A549 (cell line): ENCODE results near the gene ARMS2. TPM values are rescaled to one million over a fixed set of nuclear protein-coding genes. Genes with fewer than 3 reads are reported as not detected.
A peak's percentile ranks its signal among the peaks of the same experiment; 100 is the strongest.

ENCODE experiments used
- ATAC-seq, 2 experiments: fragments of 200-7000 bp in 1 of 2; fragments of >200 bp in 1 of 2; cut with Nextera tagmentation in 1 of 2; cut with Tn5 transposase in 1 of 2; 3 replicates each; pipeline versions ENCODE4 v1.8.0 to v1.9.1; 2018 to 2020; ENCODE audit warnings: mild to moderate bottlenecking in 1 of 2, moderate library complexity in 1 of 2
- CTCF ChIA-PET: fragments of 300-600 bp; sonication (Branson Sonifier 250); formaldehyde crosslinking; extraction: SDS; loops from one replicate; lab custom pipeline; 2021; ENCODE audit warnings: antibody characterized with exemption, inconsistent platforms; lab: Yijun Ruan, JAX
- POLR2A ChIA-PET: fragments of 350-600 bp; formaldehyde crosslinking; extraction: SDS; loops from one replicate; lab custom pipeline; 2021; ENCODE audit warnings: antibody characterized with exemption, inconsistent platforms; lab: Yijun Ruan, JAX
- DNase-seq, 2 experiments: peaks; one replicate each; pipeline versions ENCODE4 v3.0.0 to v3.0.0-alpha.2; 2011 to 2016; ENCODE audit warnings: low read depth in 1 of 2, low spot score in 1 of 2
- FAIRE-seq: peaks from 2 replicates; lab custom pipeline; 2011; peaks lifted over from hg19 to GRCh38; lab: Jason Lieb, UNC
- H3K27ac ChIP-seq, 2 experiments: fragments of >200 bp; sonication (Bioruptor Twin); formaldehyde crosslinking; 3 replicates each; pipeline ENCODE4 v1.5.1; 2016 to 2017
- H3K4me1 ChIP-seq: fragments of >200 bp; sonication (Bioruptor Twin); formaldehyde crosslinking; 3 replicates; pipeline ENCODE4 v1.6.1; 2016
- H3K4me2 ChIP-seq: fragments of >200 bp; sonication (Bioruptor Twin); formaldehyde crosslinking; 3 replicates; pipeline ENCODE4 v1.6.1; 2016
- H3K4me3 ChIP-seq: fragments of >200 bp; sonication (Bioruptor Twin); formaldehyde crosslinking; 3 replicates; pipeline ENCODE4 v1.5.1; 2016
- H3K9me3 ChIP-seq: fragments of >200 bp; sonication (Bioruptor Twin); formaldehyde crosslinking; 3 replicates; pipeline ENCODE4 v1.6.1; 2016
- CBX2 ChIP-seq: fragments of 200-600 bp; sonication (generic); IDR thresholded peaks from 2 replicates; pipeline ENCODE4 v1.6.1; 2016; ENCODE audit warnings: low read depth, mild to moderate bottlenecking, borderline replicate concordance
- CEBPB ChIP-seq, 2 experiments: fragments of >200 bp in 1 of 2; sonication (Bioruptor Twin) in 1 of 2; formaldehyde crosslinking in 1 of 2; IDR thresholded peaks; 2 replicates each; pipeline ENCODE4 v1.6.1; 2012 to 2016
- CHD2 ChIP-seq: fragments of 150-350 bp; IDR thresholded peaks from 2 replicates; pipeline ENCODE4 v1.6.1; 2014; ENCODE audit warnings: low read length; ENCODE audit not compliant: partially characterized antibody
- CHD4 ChIP-seq: fragments of 200-600 bp; sonication (generic); IDR thresholded peaks from 2 replicates; pipeline ENCODE4 v1.6.1; 2016; ENCODE audit warnings: antibody characterized with exemption, mild to moderate bottlenecking, borderline replicate concordance
- ESRRA ChIP-seq: fragments of 150-350 bp; IDR thresholded peaks from 2 replicates; pipeline ENCODE4 v1.6.1; 2014; ENCODE audit warnings: mild to moderate bottlenecking, low read length, borderline replicate concordance
- HOXB5 ChIP-seq: fragments of 250-450 bp; sonication (Bioruptor Pico); IDR thresholded peaks from 2 replicates; pipeline ENCODE4 v1.5.0; 2020; ENCODE audit warnings: mild to moderate bottlenecking, moderate library complexity
- JUN ChIP-seq, 2 experiments: fragments of >200 bp; sonication (Bioruptor Twin); formaldehyde crosslinking; IDR thresholded peaks; 2 replicates in 1 of 2; 3 replicates in 1 of 2; pipeline ENCODE4 v1.6.1; 2016 to 2017
- MAZ ChIP-seq: fragments of 150-350 bp; IDR thresholded peaks from 2 replicates; pipeline ENCODE4 v1.6.1; 2014; ENCODE audit warnings: antibody characterized with exemption, low read depth, low read length, borderline replicate concordance
- MYC ChIP-seq: IDR thresholded peaks from 2 replicates; pipeline ENCODE4 v1.6.1; 2012; ENCODE audit warnings: mild to moderate bottlenecking, inconsistent platforms, low read length, improper control_type of control experiment, borderline replicate concordance
- NR3C1 ChIP-seq: fragments of >200 bp; sonication (Bioruptor Twin); formaldehyde crosslinking; IDR thresholded peaks from 3 replicates; pipeline ENCODE4 v1.6.1; 2017
- PHF8 ChIP-seq: fragments of 200-600 bp; sonication (generic); IDR thresholded peaks from 2 replicates; pipeline ENCODE4 v1.6.1; 2016; ENCODE audit warnings: low read depth, mild to moderate bottlenecking, antibody characterized with exemption, moderate library complexity, borderline replicate concordance
- POLR2A ChIP-seq: IDR thresholded peaks from 2 replicates; pipeline ENCODE4 v1.6.1; 2012; ENCODE audit warnings: mild to moderate bottlenecking, low read length
- POLR2AphosphoS2 ChIP-seq: conservative IDR thresholded peaks from 2 replicates; pipeline ENCODE4 v1.6.1; 2012; ENCODE audit warnings: low read length, improper control_type of control experiment, inconsistent platforms
- RAD21 ChIP-seq, 2 experiments: fragments of >200 bp in 1 of 2; sonication (Bioruptor Twin) in 1 of 2; formaldehyde crosslinking in 1 of 2; IDR thresholded peaks in 1 of 2; conservative IDR thresholded peaks in 1 of 2; 2 replicates in 1 of 2; 3 replicates in 1 of 2; pipeline ENCODE4 v1.6.1; 2012 to 2018; ENCODE audit warnings: inconsistent platforms in 1 of 2
- RFX5 ChIP-seq: fragments of 450-650 bp; IDR thresholded peaks from 2 replicates; pipeline ENCODE4 v1.7.1; 2014; ENCODE audit warnings: antibody characterized with exemption, mild to moderate bottlenecking, moderate library complexity
- ZC3H11A ChIP-seq: fragments of 450-650 bp; IDR thresholded peaks from 2 replicates; pipeline ENCODE4 v1.6.1; 2014; ENCODE audit warnings: antibody characterized with exemption, mild to moderate bottlenecking
- ZFP36 ChIP-seq: fragments of 450-650 bp; IDR thresholded peaks from 2 replicates; pipeline ENCODE4 v1.6.1; 2014; ENCODE audit warnings: borderline replicate concordance; ENCODE audit not compliant: partially characterized antibody
- WGBS: methylation state at CpG from one replicate; pipeline ENCODE4 v1.1.6; 2017; ENCODE audit errors: missing lambda C conversion rate; 5-methylcytosine and 5-hydroxymethylcytosine counted together
- polyA plus RNA-seq, 4 experiments: library from polyadenylated mRNA; depleted of rRNA in 3 of 4; stranded (reverse); fragments of >200 nt; fragmentation: RNase III in 1 of 4; extraction: RNeasy Plus Mini Kit Qiagen cat#74134 plus additional on column Dnase treatment in 1 of 4; gene quantifications; 2 replicates in 3 of 4; 3 replicates in 1 of 4; pipeline ENCODE4 v1.2.3, GENCODE V29; 2011 to 2017
- TF ChIP-seq, protein P1 (sequence below): fragments of 200-600 bp; sonication (generic); IDR thresholded peaks from 2 replicates; pipeline ENCODE4 v1.6.1; 2016; ENCODE audit warnings: antibody characterized with exemption, mild to moderate bottlenecking, moderate library complexity
- TF ChIP-seq, protein P2 (sequence below): fragments of >200 bp; sonication (Bioruptor Twin); formaldehyde crosslinking; IDR thresholded peaks from 3 replicates; pipeline ENCODE4 v1.5.1; 2016
- TF ChIP-seq, protein P3 (sequence below): fragments of 150-350 bp; IDR thresholded peaks from 2 replicates; pipeline ENCODE4 v1.6.1; 2014; ENCODE audit warnings: low read depth, mild to moderate bottlenecking, low read length

Gene ARMS2
- polyA plus RNA-seq, 2 of the 4 experiments (the other 2 are of a cell fraction): not detected

DNA sequence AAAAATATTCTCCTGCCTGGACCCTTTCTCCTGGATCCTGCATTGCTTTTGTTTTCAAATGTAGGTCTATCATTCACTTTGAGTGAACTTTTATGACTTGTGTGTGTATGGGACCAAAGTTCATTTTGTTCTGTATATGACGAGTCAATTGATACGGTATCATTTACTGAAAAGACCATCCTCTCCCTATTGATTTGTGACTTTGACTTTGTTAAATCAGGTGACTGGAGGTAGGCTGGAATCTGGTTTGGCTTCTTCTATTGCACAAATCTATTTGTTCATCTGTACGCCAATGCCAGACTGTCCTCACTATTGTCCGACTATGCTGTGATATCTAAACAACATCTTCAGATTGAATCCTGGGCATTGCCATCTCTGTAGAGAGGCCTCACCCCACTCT is 5.3 kb upstream of the ARMS2 start (continued):
- TF ChIP-seq, protein P1, sequence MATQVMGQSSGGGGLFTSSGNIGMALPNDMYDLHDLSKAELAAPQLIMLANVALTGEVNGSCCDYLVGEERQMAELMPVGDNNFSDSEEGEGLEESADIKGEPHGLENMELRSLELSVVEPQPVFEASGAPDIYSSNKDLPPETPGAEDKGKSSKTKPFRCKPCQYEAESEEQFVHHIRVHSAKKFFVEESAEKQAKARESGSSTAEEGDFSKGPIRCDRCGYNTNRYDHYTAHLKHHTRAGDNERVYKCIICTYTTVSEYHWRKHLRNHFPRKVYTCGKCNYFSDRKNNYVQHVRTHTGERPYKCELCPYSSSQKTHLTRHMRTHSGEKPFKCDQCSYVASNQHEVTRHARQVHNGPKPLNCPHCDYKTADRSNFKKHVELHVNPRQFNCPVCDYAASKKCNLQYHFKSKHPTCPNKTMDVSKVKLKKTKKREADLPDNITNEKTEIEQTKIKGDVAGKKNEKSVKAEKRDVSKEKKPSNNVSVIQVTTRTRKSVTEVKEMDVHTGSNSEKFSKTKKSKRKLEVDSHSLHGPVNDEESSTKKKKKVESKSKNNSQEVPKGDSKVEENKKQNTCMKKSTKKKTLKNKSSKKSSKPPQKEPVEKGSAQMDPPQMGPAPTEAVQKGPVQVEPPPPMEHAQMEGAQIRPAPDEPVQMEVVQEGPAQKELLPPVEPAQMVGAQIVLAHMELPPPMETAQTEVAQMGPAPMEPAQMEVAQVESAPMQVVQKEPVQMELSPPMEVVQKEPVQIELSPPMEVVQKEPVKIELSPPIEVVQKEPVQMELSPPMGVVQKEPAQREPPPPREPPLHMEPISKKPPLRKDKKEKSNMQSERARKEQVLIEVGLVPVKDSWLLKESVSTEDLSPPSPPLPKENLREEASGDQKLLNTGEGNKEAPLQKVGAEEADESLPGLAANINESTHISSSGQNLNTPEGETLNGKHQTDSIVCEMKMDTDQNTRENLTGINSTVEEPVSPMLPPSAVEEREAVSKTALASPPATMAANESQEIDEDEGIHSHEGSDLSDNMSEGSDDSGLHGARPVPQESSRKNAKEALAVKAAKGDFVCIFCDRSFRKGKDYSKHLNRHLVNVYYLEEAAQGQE: no peak
- TF ChIP-seq RFX5 (no peak), MAZ (no peak), CBX2 (no peak), RAD21 (conservative IDR thresholded peaks at IDR 0.05 in 1 of 2, IDR thresholded peaks at IDR 0.05 in 1 of 2) (no peak), MYC (no peak), POLR2A (no peak), HOXB5 (CRISPR knock-in tag) (no peak)

DNA sequence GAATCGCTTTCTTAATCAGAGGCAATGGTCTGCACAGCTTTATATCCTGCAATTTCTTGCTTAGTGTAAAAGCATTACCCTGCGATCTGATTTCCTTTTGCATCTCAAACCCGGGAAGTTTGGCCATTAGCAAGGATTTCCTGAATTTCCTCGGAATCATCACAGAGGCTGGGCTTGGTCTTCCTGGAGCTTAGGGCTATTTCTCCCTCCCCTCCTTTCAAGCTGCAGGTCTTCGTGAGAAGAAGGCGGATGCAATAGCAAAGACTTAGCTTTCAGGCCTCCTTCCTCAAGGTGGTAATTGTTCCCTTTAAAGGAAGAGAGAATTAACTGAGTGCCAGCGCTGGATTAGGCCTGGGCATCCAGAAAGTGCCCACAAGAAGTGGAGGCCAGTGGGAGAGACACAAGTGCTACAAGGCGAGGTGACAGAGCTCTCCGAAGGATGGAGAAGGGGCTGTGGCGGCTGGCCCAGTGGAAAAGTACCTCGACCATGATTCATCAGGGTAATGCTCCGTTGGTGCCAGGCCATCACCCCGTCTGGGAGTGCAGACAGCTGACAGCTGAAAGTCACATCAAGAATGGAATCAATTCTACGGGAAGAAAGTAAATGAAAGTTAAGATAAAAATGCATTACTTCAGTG is 4.0 kb upstream of the ARMS2 start:
- CTCF ChIA-PET: interaction anchor here (0.6 to 2.9 kb wide), 4 partner anchors 16 to 1115 kb away, joined by 3 to 18 read pairs (median 10); no protein-coding TSS in a partner anchor
- WGBS: 75% methylated on average over 14 of the region's 14 CpGs
- POLR2A ChIA-PET: no interaction called here

DNA sequence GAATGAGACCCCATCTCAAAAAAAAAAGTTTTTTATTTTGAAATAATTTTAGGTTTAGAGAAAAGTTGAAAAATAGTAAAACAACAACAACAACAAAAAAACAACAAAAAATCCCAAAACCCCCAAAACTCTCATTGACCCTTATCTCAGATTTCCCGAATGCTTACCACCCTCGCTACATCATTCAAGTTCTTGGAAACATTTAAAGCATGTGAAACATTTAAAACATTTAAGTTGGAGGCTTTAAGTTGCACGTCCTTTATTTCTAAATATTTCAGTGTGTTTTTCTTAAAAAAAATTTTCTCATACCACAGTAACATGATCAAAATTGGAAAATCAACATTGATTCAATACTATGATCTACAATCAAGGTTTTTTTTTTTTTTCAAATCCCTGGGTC is 382 bp upstream of the ARMS2 start:
- FAIRE-seq: no peak
- CTCF ChIA-PET: interaction anchor here (0.9 to 2.2 kb wide), 2 partner anchors 45 to 155 kb away, joined by 3 to 10 read pairs; no protein-coding TSS in a partner anchor
- no peak for ATAC-seq

More for the DNA sequence above, 4.0 kb upstream of the ARMS2 start:
- TF ChIP-seq POLR2AphosphoS2 (no peak), HOXB5 (CRISPR knock-in tag) (no peak), CHD4 (no peak), ESRRA (no peak), RAD21 (conservative IDR thresholded peaks at IDR 0.05 in 1 of 2, IDR thresholded peaks at IDR 0.05 in 1 of 2) (no peak), PHF8 (no peak), CEBPB (IDR thresholded peaks at IDR 0.05) (no peak), CHD2 (no peak), NR3C1 (no peak), JUN (IDR thresholded peaks at IDR 0.05) (no peak), ZC3H11A (no peak)
- TF ChIP-seq, protein P2, sequence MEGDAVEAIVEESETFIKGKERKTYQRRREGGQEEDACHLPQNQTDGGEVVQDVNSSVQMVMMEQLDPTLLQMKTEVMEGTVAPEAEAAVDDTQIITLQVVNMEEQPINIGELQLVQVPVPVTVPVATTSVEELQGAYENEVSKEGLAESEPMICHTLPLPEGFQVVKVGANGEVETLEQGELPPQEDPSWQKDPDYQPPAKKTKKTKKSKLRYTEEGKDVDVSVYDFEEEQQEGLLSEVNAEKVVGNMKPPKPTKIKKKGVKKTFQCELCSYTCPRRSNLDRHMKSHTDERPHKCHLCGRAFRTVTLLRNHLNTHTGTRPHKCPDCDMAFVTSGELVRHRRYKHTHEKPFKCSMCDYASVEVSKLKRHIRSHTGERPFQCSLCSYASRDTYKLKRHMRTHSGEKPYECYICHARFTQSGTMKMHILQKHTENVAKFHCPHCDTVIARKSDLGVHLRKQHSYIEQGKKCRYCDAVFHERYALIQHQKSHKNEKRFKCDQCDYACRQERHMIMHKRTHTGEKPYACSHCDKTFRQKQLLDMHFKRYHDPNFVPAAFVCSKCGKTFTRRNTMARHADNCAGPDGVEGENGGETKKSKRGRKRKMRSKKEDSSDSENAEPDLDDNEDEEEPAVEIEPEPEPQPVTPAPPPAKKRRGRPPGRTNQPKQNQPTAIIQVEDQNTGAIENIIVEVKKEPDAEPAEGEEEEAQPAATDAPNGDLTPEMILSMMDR: no peak
- TF ChIP-seq, protein P3, sequence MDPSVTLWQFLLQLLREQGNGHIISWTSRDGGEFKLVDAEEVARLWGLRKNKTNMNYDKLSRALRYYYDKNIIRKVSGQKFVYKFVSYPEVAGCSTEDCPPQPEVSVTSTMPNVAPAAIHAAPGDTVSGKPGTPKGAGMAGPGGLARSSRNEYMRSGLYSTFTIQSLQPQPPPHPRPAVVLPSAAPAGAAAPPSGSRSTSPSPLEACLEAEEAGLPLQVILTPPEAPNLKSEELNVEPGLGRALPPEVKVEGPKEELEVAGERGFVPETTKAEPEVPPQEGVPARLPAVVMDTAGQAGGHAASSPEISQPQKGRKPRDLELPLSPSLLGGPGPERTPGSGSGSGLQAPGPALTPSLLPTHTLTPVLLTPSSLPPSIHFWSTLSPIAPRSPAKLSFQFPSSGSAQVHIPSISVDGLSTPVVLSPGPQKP: no peak
- FAIRE-seq: no peak
- Histone ChIP-seq H3K4me2 (0 out of 3 replicates have a peak overlapping the region, but pooled peaks have one; percentile 20), H3K4me3 (no peak overlapping the region), H3K27ac (0 out of 6 replicates have a peak overlapping the region, but pooled peaks of 1 of the 2 experiments have one; percentile 8), H3K4me1 (peaks cover 11% of the 10 kb centered on the region), H3K9me3 (no peaks in the 10 kb centered on the region)
- DNase-seq: no peak
- no peak for ATAC-seq

More for the DNA sequence above, 382 bp upstream of the ARMS2 start:
- Histone ChIP-seq H3K4me2 (no peak overlapping the region), H3K4me1 (peaks cover 7% of the 10 kb centered on the region), H3K27ac (no peak overlapping the region), H3K9me3 (no peaks in the 10 kb centered on the region), H3K4me3 (no peak overlapping the region)
- TF ChIP-seq ZFP36: no peak
- no peak for DNase-seq
- POLR2A ChIA-PET: no interaction called here
- 78% methylated on average over 3 of the region's 3 CpGs for WGBS
